ENCODE measurements around the gene COL1A2. TPM values are rescaled to one million over a fixed set of nuclear protein-coding genes. Genes with fewer than 3 reads are reported as not detected.

Gene COL1A2
- total RNA-seq, 2 experiments from 2014 or later = 0.23 to 0.47 TPM

- H3K4me3 Mint-ChIP-seq = peak overlapping the region; percentile 77
- POLR2A ChIA-PET = no interaction called here
Measured at GRCh38 chr7:94392393-94392786, 2.3 kb upstream of the COL1A2 start.

GRCh38 chr7:94393246-94394108, 1.2 kb upstream of the COL1A2 start:
- DNase-seq = no peak
- Mint-ChIP-seq H3K4me1 (peaks cover 14% of the 10 kb centered on the region), H3K36me3 (no peaks in the 10 kb centered on the region), H3K4me3 (no peak overlapping the region), H3K27me3 (peaks cover 3% of the 10 kb centered on the region), H3K9me3 (no peaks in the 10 kb centered on the region), H3K27ac (no peak overlapping the region)
- no peak for ATAC-seq (ENCODE audit: low read depth)
- POLR2A ChIA-PET = no interaction called here

More at GRCh38 chr7:94392393-94392786, 2.3 kb upstream of the COL1A2 start:
- Mint-ChIP-seq H3K27ac (peak overlapping the region; percentile 95), H3K4me1 (peaks cover 14% of the 10 kb centered on the region), H3K9me3 (no peaks in the 10 kb centered on the region), H3K27me3 (peaks cover 3% of the 10 kb centered on the region), H3K36me3 (no peaks in the 10 kb centered on the region)
- ATAC-seq (ENCODE audit: low read depth) (no peak), DNase-seq (no peak)

GRCh38 chr7:94394109-94394436, 622 bp upstream of the COL1A2 start:
- DNase-seq (no peak), ATAC-seq (ENCODE audit: low read depth) (peak; percentile 7)
- Mint-ChIP-seq H3K9me3 (no peaks in the 10 kb centered on the region), H3K27ac (no peak overlapping the region), H3K36me3 (no peaks in the 10 kb centered on the region), H3K4me3 (no peak overlapping the region), H3K27me3 (peaks cover 3% of the 10 kb centered on the region), H3K4me1 (peaks cover 14% of the 10 kb centered on the region)
- POLR2A ChIA-PET = no interaction called here

DNA sequence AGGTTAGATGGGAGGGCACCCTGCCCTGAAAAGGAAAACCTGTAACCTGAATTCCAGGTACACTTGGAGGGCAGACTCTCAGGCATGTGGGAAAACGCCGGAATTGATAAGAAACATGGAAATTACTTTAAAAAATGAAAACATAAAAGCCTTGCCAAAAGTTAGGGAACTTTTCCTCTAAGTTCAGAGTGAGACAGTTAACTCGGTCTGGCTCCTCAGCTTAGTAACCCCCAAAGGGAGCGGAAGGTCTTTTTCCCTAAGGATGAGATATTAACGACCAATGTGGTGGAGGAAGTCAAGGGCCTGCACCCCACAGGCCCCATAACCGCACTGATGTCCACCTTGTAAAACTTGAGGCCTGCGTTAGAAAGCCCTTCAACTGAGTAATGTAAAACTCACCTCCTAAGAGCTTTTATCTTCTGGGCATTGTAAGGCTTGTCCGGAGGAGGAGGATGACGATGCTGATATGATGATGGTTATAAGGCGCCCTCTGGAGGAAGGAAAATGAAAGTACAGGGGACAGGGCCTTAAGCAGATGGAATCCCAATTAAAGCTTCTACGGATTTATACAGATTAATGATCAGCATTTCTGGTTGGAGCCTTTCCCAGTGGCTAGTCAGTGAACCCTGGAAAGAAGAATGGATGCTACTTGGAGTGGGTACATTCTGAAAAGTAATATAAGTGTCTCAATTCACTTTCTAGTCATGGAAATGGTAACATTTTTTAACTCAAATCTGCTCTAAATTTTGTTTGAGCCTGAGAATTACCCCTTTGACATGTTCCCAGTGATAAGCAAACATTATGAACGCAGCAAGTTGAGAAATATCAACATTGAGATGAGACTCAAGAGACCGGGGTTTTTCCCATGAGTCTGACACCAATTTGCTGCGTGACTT, 694 bp downstream of the COL1A2 start:
- POLR2A ChIA-PET = no interaction called here
- H3K4me3 Mint-ChIP-seq = peak overlapping the region; percentile 71
- peak; percentile 44 for ATAC-seq (ENCODE audit: low read depth)
- no peaks in the 10 kb centered on the region for H3K36me3 Mint-ChIP-seq
- DNase-seq = no peak
- no peaks in the 10 kb centered on the region for H3K9me3 Mint-ChIP-seq
- H3K4me1 Mint-ChIP-seq = peaks cover 14% of the 10 kb centered on the region
- H3K27ac Mint-ChIP-seq = no peak overlapping the region
- peaks cover 3% of the 10 kb centered on the region for H3K27me3 Mint-ChIP-seq

DNA sequence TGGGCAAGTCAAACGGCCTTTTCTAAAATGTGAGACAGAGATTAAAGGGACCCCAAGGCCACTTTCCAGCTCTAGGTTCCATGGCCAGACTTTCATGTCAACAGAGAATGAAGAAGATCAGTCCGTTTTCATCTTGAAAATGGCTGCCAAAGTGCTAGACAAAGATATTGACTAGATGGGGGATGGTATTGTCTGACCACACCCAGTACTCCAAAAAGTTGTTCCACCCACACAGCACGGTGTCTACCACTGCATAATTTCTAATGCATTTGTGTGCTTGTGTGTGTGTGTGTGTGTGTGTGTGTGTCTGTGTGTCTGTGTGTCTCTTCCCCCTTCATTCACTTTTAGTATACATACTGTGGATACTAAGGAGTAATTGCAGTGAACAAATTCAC, 1.3 kb downstream of the COL1A2 start:
- H3K4me3 Mint-ChIP-seq = no peak overlapping the region
- DNase-seq (no peak), ATAC-seq (ENCODE audit: low read depth) (no peak)
- POLR2A ChIA-PET = no interaction called here
- peaks cover 9% of the 10 kb centered on the region for H3K27me3 Mint-ChIP-seq
- H3K4me1 Mint-ChIP-seq = peaks cover 14% of the 10 kb centered on the region
- H3K9me3 Mint-ChIP-seq = no peaks in the 10 kb centered on the region
- H3K27ac Mint-ChIP-seq = no peak overlapping the region
- H3K36me3 Mint-ChIP-seq = no peaks in the 10 kb centered on the region

GRCh38 chr7:94396596-94396995, 1.9 kb downstream of the COL1A2 start:
- DNase-seq (no peak), ATAC-seq (ENCODE audit: low read depth) (no peak)
- Mint-ChIP-seq H3K27me3 (peaks cover 10% of the 10 kb centered on the region), H3K36me3 (no peaks in the 10 kb centered on the region), H3K9me3 (no peaks in the 10 kb centered on the region), H3K27ac (no peak overlapping the region), H3K4me1 (peaks cover 14% of the 10 kb centered on the region), H3K4me3 (no peak overlapping the region)
- POLR2A ChIA-PET = no interaction called here

- Mint-ChIP-seq H3K9me3 (no peaks in the 10 kb centered on the region), H3K4me1 (peaks cover 11% of the 10 kb centered on the region), H3K36me3 (no peaks in the 10 kb centered on the region), H3K27ac (no peak overlapping the region), H3K27me3 (peaks cover 11% of the 10 kb centered on the region), H3K4me3 (no peak overlapping the region)
- DNase-seq (no peak), ATAC-seq (ENCODE audit: low read depth) (no peak)
- POLR2A ChIA-PET = no interaction called here
Measured at GRCh38 chr7:94397722-94398121, 3.0 kb downstream of the COL1A2 start.

- Mint-ChIP-seq H3K9me3 (no peaks in the 10 kb centered on the region), H3K27ac (no peak overlapping the region), H3K36me3 (no peaks in the 10 kb centered on the region), H3K4me1 (peaks cover 6% of the 10 kb centered on the region), H3K4me3 (no peak overlapping the region), H3K27me3 (peaks cover 13% of the 10 kb centered on the region)
- POLR2A ChIA-PET = no interaction called here
- DNase-seq (no peak), ATAC-seq (ENCODE audit: low read depth) (no peak)
Measured at GRCh38 chr7:94398841-94399240, 4.1 kb downstream of the COL1A2 start.

GRCh38 chr7:94400022-94400421, 5.3 kb downstream of the COL1A2 start:
- no peak for ATAC-seq (ENCODE audit: low read depth)
- POLR2A ChIA-PET = interaction anchor here (0.6 kb wide), 1 partner anchor 672 kb away, joined by 3 read pairs; no protein-coding TSS in a partner anchor
- Mint-ChIP-seq H3K27ac (no peak overlapping the region), H3K36me3 (no peaks in the 10 kb centered on the region), H3K27me3 (peaks cover 16% of the 10 kb centered on the region), H3K9me3 (no peaks in the 10 kb centered on the region), H3K4me1 (peaks cover 3% of the 10 kb centered on the region), H3K4me3 (no peak overlapping the region)
- no peak for DNase-seq

GRCh38 chr7:94400643-94401427, 6.1 kb downstream of the COL1A2 start:
- no peak for DNase-seq
- no peak for ATAC-seq (ENCODE audit: low read depth)
- Mint-ChIP-seq H3K9me3 (no peaks in the 10 kb centered on the region), H3K4me3 (no peak overlapping the region), H3K27ac (no peak overlapping the region), H3K4me1 (no peaks in the 10 kb centered on the region), H3K36me3 (no peaks in the 10 kb centered on the region), H3K27me3 (peaks cover 16% of the 10 kb centered on the region)
- POLR2A ChIA-PET = interaction anchor here (0.6 kb wide), 1 partner anchor 673 kb away, joined by 3 read pairs; no protein-coding TSS in a partner anchor

GRCh38 chr7:94401428-94401814, 6.7 kb downstream of the COL1A2 start:
- Mint-ChIP-seq H3K36me3 (no peaks in the 10 kb centered on the region), H3K4me1 (no peaks in the 10 kb centered on the region), H3K27ac (no peak overlapping the region), H3K4me3 (no peak overlapping the region), H3K9me3 (no peaks in the 10 kb centered on the region), H3K27me3 (peaks cover 16% of the 10 kb centered on the region)
- ATAC-seq (ENCODE audit: low read depth) (no peak), DNase-seq (no peak)
- POLR2A ChIA-PET = no interaction called here

DNA sequence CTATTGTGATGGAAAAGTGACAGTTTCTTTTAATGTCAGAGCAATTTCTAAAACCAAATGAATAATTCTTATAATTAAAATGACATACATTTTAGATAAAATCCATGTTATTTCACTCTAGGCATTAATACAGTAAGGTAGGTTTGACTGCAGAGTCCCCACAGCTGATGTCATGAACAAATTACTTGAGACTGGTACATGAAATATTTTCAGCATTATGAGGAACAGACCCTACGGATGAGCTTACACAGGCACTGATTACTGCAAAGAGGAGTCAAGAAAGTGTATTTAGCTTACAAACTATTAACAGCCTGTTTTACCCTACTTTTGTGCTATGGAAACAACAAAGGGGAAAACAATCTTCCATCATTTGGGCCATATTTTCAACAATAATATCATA, 8.9 kb downstream of the COL1A2 start:
- no peaks in the 10 kb centered on the region for H3K36me3 Mint-ChIP-seq
- H3K4me3 Mint-ChIP-seq = no peak overlapping the region
- POLR2A ChIA-PET = interaction anchor here (0.6 kb wide), 1 partner anchor 1731 kb away, joined by 7 read pairs; no protein-coding TSS in a partner anchor
- H3K4me1 Mint-ChIP-seq = no peaks in the 10 kb centered on the region
- peaks cover 17% of the 10 kb centered on the region for H3K27me3 Mint-ChIP-seq
- H3K9me3 Mint-ChIP-seq = no peaks in the 10 kb centered on the region
- H3K27ac Mint-ChIP-seq = no peak overlapping the region
- ATAC-seq (ENCODE audit: low read depth) = no peak
- DNase-seq = no peak

GRCh38 chr7:94405506-94405905, 10.8 kb downstream of the COL1A2 start:
- Mint-ChIP-seq H3K27ac (no peak overlapping the region), H3K36me3 (no peaks in the 10 kb centered on the region), H3K4me3 (no peak overlapping the region), H3K9me3 (no peaks in the 10 kb centered on the region), H3K4me1 (no peaks in the 10 kb centered on the region), H3K27me3 (peaks cover 19% of the 10 kb centered on the region)
- POLR2A ChIA-PET = no interaction called here
- DNase-seq (no peak), ATAC-seq (ENCODE audit: low read depth) (no peak)

Measured in activated naive CD8-positive, alpha-beta T cell treated with anti-CD3 and anti-CD28 coated beads, Interleukin-2, amount 10 ng/mL, durations not matched to agents 7 days and 5 days (primary cell).